ENCODE data around the gene LOXL4.

LOXL4 gene
- long read RNA-seq, donor 1, result 0 reads
- long read RNA-seq, donor 2, result 0 reads
- long read RNA-seq, donor 3, result 0 reads
- long read RNA-seq, donor 4, result 0 reads
- long read RNA-seq, donor 5, partial matches to known transcripts, result 0 of 1 reads
- long read RNA-seq, donor 5, other reads (novel, unspliced or antisense), result 0 of 1 reads
- long read RNA-seq, donor 6, result 0 reads
- long read RNA-seq, donor 7, partial matches to known transcripts, result 0 of 1 reads
- long read RNA-seq, donor 7, other reads (novel, unspliced or antisense), result 0 of 1 reads
- long read RNA-seq, donor 8, partial matches to known transcripts, result 0 of 2 reads
- long read RNA-seq, donor 8, other reads (novel, unspliced or antisense), result 0 of 2 reads

GRCh38 chr10:98267894-98268693 lies at the start of gene LOXL4:
Gene LOXL4 (minus strand): TSS chr10:98268194. CDS start chr10:98263019, 5,175 bp downstream.
- peak; percentile 69 for DNase-seq

- DNase-seq, result no peak
Observed at GRCh38 chr10:98316661-98317060, 48.7 kb upstream of the LOXL4 start.

DNA sequence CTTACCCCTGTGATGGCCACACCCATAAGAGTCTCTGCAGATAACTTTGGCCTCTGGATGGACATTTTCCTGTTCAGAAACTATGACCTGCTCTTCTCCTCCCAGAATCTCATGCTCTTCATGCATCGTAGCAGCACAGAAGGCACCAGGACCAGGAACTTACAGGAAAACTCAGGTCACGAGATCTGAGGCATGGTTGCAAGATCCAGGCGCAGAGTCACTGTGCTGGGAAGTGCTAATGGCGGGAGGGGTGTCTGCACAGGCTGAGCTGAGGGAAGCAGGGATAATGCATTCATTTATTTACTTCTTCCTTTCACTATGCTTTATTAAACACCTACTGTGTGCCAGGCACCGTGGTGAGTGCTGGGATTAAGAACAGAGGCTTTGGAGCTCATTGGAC lies 48.2 kb upstream of the LOXL4 start:
- DNase-seq, result no peak

DNA sequence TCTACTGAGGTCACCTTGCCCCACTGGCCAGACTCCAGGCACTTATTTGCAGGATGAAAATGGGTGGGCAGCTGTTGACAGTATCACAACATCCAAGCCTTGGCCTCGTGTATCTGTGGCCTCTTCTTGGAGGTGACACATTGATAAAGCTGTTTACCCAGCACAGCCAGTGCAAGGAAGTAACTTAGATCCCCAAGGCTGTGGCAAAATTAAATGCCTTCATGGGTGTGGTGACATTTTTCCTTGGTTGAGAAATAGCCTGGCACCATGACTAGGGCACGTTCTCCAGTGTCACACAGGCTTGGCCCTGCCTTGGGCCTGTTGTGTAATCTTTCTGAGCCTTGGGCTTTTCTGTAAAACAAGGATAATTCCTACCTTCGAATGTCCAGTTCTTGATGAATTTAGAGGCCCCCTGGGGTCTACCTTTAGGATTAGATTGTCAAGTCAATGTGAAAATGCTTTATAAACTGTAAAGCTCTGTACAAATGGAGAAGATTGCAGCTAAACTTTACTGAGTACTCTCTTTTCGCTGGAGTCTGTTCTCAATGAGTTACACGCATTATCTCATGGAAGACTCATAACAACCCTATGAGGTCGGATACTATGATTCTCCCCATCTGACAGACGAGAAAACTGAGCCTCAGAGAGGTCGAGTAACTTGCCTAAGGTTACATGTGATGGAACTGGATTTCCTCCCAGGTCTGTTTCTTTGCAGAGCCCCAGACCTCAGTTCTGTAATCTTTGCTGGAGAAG lies 46.7 kb upstream of the LOXL4 start:
- DNase-seq, result no peak

GRCh38 chr10:98313598-98313997 lies 45.6 kb upstream of the LOXL4 start:
- DNase-seq, result no peak

GRCh38 chr10:98312822-98313221 lies 44.8 kb upstream of the LOXL4 start:
- DNase-seq, result no peak

DNA sequence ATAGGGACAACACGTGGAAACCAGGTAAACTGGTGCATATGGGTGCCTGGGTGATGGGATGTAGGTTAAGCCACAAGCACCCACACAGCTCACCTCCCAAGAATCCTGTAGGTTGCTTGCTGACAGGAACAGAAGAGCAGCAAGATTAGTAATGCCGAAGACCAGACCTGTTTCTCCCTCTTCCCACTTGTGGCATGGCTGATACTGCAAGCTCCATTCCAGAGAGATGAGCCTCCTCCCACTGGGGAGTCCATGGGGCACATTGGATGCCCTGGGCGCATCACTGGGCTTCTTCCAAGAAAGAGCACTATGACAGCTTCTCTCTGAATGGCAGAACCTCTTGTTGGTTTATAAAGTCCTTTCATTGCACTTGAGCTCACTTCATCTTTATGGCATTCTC lies 44.4 kb upstream of the LOXL4 start:
- no peak for DNase-seq

DNA sequence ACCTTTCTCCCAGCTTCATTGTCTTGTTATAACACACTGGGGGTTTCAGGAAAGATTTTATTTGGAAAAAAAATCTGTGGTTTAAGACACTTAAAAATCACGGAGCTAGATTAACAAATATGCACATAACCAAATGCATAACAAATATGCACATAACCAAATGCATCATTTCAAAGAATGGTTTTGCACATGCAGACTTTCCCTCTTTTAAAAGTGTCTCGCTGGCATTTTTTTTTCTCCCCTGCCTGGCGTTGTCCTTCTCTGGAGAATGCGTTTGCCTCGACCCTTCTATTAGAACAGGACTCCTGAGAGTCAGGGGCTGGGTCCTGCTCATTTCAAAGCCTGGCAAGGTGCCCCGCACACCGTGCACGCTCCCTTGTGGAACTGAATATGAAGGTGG lies 42.7 kb upstream of the LOXL4 start:
- no peak for DNase-seq

- peak; percentile 79 for DNase-seq
Observed at GRCh38 chr10:98309366-98310355, 41.7 kb upstream of the LOXL4 start.

DNA sequence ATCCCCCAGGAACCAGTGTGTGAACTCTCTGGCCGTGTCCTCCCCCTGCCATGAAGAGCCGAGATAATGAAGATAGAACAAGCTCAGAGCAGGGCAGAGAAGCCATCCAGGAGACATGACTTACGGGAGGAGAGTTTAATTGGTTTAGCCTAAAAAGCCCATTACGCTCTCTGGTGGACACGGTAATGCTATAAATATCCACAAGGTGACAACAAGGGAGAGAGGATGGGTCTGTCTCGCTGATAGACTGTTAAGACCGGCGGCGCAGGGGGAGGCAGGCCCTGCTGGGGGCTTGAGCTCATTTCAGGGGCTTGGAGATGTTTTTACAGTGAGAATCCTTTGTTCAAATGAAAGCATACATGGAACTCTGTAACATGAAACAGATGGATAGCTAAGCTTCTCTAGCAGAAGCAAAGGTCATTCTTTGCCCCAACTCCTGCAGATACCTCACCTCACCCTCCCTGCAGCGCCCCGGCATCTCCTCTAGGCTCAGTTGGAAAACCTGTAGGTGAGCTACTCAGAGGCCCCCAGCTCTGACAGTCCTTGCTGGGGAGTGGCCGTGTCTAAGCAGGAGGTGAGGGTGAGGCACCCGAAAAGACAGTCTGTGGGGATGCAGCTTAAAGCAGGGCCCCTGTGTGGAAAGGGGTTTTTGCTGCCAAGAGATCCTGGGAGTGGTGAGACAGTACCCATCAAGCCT lies 40.8 kb upstream of the LOXL4 start:
- peak; percentile 56 for DNase-seq

GRCh38 chr10:98307916-98308541 lies 40.0 kb upstream of the LOXL4 start:
- DNase-seq, result no peak

DNA sequence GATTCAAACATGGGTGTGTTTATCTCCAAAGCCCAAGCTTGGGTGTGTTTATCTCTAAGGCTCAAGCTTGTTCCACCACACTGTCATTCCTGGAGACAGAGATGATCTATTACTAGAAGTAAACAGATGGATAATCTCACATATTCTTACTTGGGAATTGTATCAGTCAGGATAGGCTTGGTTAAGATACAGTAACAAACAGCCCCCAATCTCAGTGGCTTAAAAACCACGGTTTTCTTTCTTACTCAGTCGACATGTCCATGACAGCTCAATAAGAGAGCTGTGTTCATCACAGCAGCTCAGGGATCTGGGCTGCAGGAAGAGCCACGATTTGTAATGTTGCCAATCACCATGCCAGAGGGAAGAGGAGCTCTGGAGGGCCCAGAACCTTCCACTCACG lies 38.5 kb upstream of the LOXL4 start:
- no peak for DNase-seq

- DNase-seq, result no peak
Observed at GRCh38 chr10:98303569-98303968, 35.6 kb upstream of the LOXL4 start.

GRCh38 chr10:98302741-98303365 lies 34.9 kb upstream of the LOXL4 start:
- DNase-seq, result no peak

- DNase-seq, result no peak
Observed at GRCh38 chr10:98301664-98302319, 33.8 kb upstream of the LOXL4 start.

- no peak for DNase-seq
Observed at GRCh38 chr10:98300526-98301229, 32.7 kb upstream of the LOXL4 start.

DNA sequence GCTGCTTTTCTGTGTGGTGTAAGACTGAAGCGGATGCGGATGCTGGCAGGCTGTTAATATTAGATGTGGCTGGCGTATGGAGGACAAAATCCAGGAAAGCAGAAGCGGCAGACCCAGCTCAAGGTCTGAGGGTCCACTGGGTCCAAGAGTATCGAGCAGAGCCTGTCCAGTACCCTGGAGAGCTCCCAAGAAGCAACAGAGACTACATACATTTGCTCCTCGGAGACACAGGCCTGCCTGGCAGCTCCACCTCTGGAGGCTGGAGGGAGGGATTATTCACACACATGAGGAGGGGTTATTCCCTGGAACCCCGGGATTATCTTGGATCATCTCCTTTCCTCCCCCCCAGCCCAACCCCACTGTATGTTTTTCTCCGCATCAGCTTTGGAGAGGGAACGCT lies 31.3 kb upstream of the LOXL4 start:
- no peak for DNase-seq

- DNase-seq, result no peak
Observed at GRCh38 chr10:98296524-98296923, 28.5 kb upstream of the LOXL4 start.

- no peak for DNase-seq
Observed at GRCh38 chr10:98295907-98296306, 27.9 kb upstream of the LOXL4 start.
